OCI-LY1 (cell line): Measurements from ENCODE around the gene EPS8L2.
A peak's percentile ranks its signal among the peaks of the same experiment; 100 is the strongest.

Source experiments
- H2AFZ ChIP-seq: fragments of 200-600 bp; sonication (generic), shearing (Covaris generic); 2 replicates; pipeline ENCODE4 v1.6.0; 2014; ENCODE audit warnings: antibody characterized with exemption, mild to moderate bottlenecking, low read length
- H3F3A ChIP-seq: fragments of 200-600 bp; sonication (generic), shearing (Covaris generic); 2 replicates; pipeline ENCODE4 v1.6.0; 2014; ENCODE audit warnings: mild to moderate bottlenecking, antibody characterized with exemption, low read length, moderate library complexity; ENCODE audit not compliant: insufficient read depth
- H3K27ac ChIP-seq: fragments of 200-600 bp; sonication (generic); 2 replicates; pipeline ENCODE4 v1.5.1; 2014; ENCODE audit warnings: low read length, mixed run types, mild to moderate bottlenecking, low read depth; ENCODE audit not compliant: poor library complexity, severe bottlenecking
- H3K27me3 ChIP-seq: fragments of 200-600 bp; sonication (generic); 2 replicates; pipeline ENCODE4 v1.6.0; 2014; ENCODE audit warnings: antibody characterized with exemption, mild to moderate bottlenecking, low read length, moderate library complexity; ENCODE audit not compliant: insufficient read depth
- H3K36me3 ChIP-seq: fragments of 200-600 bp; sonication (generic); 2 replicates; pipeline ENCODE4 v1.6.1; 2014; ENCODE audit warnings: mild to moderate bottlenecking, antibody characterized with exemption, low read length, moderate library complexity, mixed read lengths; ENCODE audit not compliant: insufficient read depth
- H3K4me1 ChIP-seq: fragments of 200-600 bp; sonication (generic); 2 replicates; pipeline ENCODE4 v1.5.1; 2014; ENCODE audit warnings: mild to moderate bottlenecking, low read length, moderate library complexity; ENCODE audit not compliant: insufficient read depth, severe bottlenecking
- H3K4me2 ChIP-seq: fragments of 200-600 bp; sonication (generic), shearing (Covaris generic); 2 replicates; pipeline ENCODE4 v1.6.1; 2014; ENCODE audit warnings: low read length
- H3K4me3 ChIP-seq: fragments of 200-600 bp; sonication (generic); 2 replicates; pipeline ENCODE4 v1.5.1; 2014; ENCODE audit warnings: low read length, low read depth, mild to moderate bottlenecking, mixed read lengths; ENCODE audit not compliant: poor library complexity, severe bottlenecking
- H3K79me2 ChIP-seq: fragments of 200-600 bp; shearing (Covaris generic); 2 replicates; pipeline ENCODE4 v1.6.1; 2016; ENCODE audit warnings: mixed run types, low read length, mixed read lengths; ENCODE audit not compliant: insufficient read depth
- H3K9ac ChIP-seq: fragments of 200-600 bp; sonication (generic), shearing (Covaris generic); 2 replicates; pipeline ENCODE4 v1.6.1; 2014; ENCODE audit warnings: mild to moderate bottlenecking, low read length, mixed read lengths
- H3K9me2 ChIP-seq: fragments of 200-600 bp; sonication (generic), shearing (Covaris generic); 2 replicates; pipeline ENCODE4 v1.6.1; 2014; ENCODE audit warnings: low read depth, mild to moderate bottlenecking, low read length, mixed read lengths
- H3K9me3 ChIP-seq: fragments of 200-600 bp; shearing (Covaris generic); 2 replicates; pipeline ENCODE4 v1.6.1; 2014; ENCODE audit warnings: low read length, mixed read lengths
- H4K20me1 ChIP-seq: fragments of 200-600 bp; sonication (generic), shearing (Covaris generic); 2 replicates; pipeline ENCODE4 v1.6.0; 2016; ENCODE audit warnings: mild to moderate bottlenecking, low read length; ENCODE audit not compliant: insufficient read depth
- EZH2 ChIP-seq: fragments of 200-600 bp; sonication (generic), shearing (Covaris generic); IDR thresholded peaks from 2 replicates; pipeline ENCODE4 v1.8.0; 2017; ENCODE audit warnings: borderline replicate concordance, mixed run types, mild to moderate bottlenecking, antibody characterized with exemption, low read length, moderate library complexity, mixed read lengths
- TF ChIP-seq, protein P1 (sequence below): fragments of 200-600 bp; sonication (generic), shearing (Covaris generic); IDR thresholded peaks from 2 replicates; pipeline ENCODE4 v1.5.1; 2017; ENCODE audit warnings: mild to moderate bottlenecking, antibody characterized with exemption, low read length, moderate library complexity, mixed read lengths

EPS8L2 gene

DNA sequence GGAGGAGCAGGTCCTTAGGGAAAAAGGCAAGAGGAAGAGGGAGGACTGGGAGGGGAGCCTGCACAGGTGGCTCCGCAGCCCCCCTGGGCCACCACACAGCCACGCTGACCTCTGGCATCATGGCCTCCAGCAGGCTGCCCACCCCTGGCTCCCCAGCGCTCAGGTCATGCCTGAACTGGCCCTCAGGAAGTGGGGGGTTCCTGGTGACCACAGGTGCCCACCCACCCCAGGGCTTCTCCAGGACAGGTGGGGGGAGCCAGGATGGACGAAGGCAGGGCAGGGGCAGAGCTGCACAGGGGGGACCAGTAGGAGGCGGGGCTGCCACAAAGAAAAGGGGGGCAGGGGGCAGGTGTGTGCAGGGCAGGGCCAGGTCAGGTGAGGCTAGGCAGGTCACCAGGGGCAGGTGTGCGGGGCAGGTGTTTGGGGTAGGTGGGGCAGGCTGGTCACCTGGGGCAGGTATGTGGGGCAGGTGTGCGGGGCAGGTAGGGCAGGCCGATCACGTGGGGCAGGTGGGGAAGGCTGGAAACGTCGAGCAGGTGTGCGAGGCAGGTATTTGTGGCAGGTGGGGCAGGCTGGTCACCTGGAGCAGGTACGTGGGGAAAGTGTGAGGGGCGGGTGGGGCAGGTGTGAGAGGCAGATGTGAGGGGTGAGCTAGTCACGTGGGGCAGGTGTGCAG is 12.0 kb upstream of the EPS8L2 start:
- no peak for TF ChIP-seq EZH2
- TF ChIP-seq, protein P1, sequence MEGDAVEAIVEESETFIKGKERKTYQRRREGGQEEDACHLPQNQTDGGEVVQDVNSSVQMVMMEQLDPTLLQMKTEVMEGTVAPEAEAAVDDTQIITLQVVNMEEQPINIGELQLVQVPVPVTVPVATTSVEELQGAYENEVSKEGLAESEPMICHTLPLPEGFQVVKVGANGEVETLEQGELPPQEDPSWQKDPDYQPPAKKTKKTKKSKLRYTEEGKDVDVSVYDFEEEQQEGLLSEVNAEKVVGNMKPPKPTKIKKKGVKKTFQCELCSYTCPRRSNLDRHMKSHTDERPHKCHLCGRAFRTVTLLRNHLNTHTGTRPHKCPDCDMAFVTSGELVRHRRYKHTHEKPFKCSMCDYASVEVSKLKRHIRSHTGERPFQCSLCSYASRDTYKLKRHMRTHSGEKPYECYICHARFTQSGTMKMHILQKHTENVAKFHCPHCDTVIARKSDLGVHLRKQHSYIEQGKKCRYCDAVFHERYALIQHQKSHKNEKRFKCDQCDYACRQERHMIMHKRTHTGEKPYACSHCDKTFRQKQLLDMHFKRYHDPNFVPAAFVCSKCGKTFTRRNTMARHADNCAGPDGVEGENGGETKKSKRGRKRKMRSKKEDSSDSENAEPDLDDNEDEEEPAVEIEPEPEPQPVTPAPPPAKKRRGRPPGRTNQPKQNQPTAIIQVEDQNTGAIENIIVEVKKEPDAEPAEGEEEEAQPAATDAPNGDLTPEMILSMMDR: no peak
- H3K9ac ChIP-seq: peak overlapping the region; percentile 11; the same call in 1 of the 2 replicates
- H3K36me3 ChIP-seq: peaks cover 6% of the 10 kb centered on the region; the same call in 1 of the 2 replicates

DNA sequence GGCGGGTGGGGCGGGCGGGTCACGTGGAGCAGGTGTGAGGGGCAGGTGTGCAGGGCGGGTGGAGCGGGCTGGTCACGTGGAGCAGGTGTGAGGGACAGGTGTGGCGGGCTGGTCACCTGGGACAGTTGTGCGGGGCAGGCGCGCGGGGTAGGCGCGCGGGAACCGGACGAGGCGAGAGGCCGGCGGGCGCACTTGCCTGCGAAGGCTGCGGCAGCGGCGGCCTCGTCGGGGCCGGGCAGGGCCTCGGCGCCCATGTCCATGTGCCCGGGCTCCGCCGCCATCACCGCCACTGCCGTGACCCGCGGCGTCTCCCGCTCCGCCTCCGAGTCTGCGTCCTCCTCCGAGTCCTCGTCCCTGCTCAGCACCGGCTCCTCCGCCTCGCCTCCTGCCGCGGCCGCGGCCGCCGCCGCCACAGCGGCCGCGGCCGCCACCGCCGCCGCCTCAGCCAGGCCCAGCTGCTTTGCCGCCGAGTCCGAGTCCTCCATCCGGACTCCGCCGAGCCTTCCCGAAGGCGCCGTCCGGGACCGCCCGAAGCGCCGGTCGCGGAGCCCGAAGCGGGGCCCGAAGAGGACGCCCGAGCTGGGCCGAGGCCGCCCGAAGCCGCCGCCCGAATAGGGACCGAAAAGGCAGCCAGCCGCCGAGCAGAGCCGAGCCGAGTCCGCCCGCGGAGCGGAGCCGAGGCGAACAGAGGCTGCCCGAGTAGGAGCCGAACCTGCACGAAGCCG is 11.3 kb upstream of the EPS8L2 start, which contains the start of gene DEAF1:
TSS of gene DEAF1 (minus strand) at position 660 of the 725 bp plus-strand sequence. CDS start at position 485, 175 bp downstream.
- Histone ChIP-seq H3K4me1 (peaks cover 37% of the 10 kb centered on the region), H4K20me1 (no peaks in the 10 kb centered on the region), H3K27me3 (no peaks in the 10 kb centered on the region), H3K36me3 (peaks cover 2% of the 10 kb centered on the region; the same call in 1 of the 2 replicates), H3K9ac (peak within 1 kb of the TSS; percentile 98), H3F3A (no peaks in the 10 kb centered on the region), H3K9me3 (no peaks in the 10 kb centered on the region), H2AFZ (no peak within 1 kb of the TSS), H3K4me3 (peak within 1 kb of the TSS; percentile 89), H3K27ac (peak within 1 kb of the TSS; percentile 96), H3K9me2 (no peaks in the 10 kb centered on the region), H3K4me2 (peak within 1 kb of the TSS; percentile 74), H3K79me2 (no peaks in the 10 kb centered on the region)
- TF ChIP-seq EZH2: no peak
- TF ChIP-seq, protein P1: no peak

More for the DNA sequence above, 12.0 kb upstream of the EPS8L2 start:
- peaks cover 37% of the 10 kb centered on the region for H3K4me1 ChIP-seq
- no peaks in the 10 kb centered on the region for H3K27me3 ChIP-seq
- H3K9me3 ChIP-seq: no peaks in the 10 kb centered on the region
- H4K20me1 ChIP-seq: no peaks in the 10 kb centered on the region
- peak overlapping the region; percentile 65 for H3K4me2 ChIP-seq
- no peaks in the 10 kb centered on the region for H3K79me2 ChIP-seq
- H3F3A ChIP-seq: no peaks in the 10 kb centered on the region
- no peak overlapping the region for H2AFZ ChIP-seq
- H3K27ac ChIP-seq: peak overlapping the region; percentile 22
- no peaks in the 10 kb centered on the region for H3K9me2 ChIP-seq
- H3K4me3 ChIP-seq: peak overlapping the region; percentile 89

DNA sequence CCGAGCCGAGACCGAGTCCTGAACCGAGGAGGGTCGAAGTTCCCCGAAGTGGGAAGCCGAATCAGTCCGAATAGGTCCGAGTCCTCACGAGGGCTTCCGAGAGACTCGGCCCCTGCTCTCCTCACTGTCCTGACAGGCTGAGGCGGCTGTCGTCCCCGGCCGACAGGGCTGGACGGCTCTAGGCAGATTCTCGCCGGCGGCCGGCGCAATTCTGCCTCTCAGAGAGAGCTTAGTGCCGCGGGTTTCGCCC is 10.8 kb upstream of the EPS8L2 start:
- no peaks in the 10 kb centered on the region for H3K36me3 ChIP-seq
- no peaks in the 10 kb centered on the region for H3K27me3 ChIP-seq
- H2AFZ ChIP-seq: no peak overlapping the region
- no peaks in the 10 kb centered on the region for H3K79me2 ChIP-seq
- no peaks in the 10 kb centered on the region for H3F3A ChIP-seq
- H4K20me1 ChIP-seq: no peaks in the 10 kb centered on the region
- peak overlapping the region; percentile 74 for H3K4me2 ChIP-seq
- H3K9me3 ChIP-seq: no peaks in the 10 kb centered on the region
- no peaks in the 10 kb centered on the region for H3K9me2 ChIP-seq
- peaks cover 37% of the 10 kb centered on the region for H3K4me1 ChIP-seq
- peak overlapping the region; percentile 96 for H3K27ac ChIP-seq
- peak overlapping the region; percentile 98 for H3K9ac ChIP-seq
- H3K4me3 ChIP-seq: peak overlapping the region; percentile 89
- TF ChIP-seq, protein P1: no peak
- no peak for TF ChIP-seq EZH2
